GM18502 (cell line): ENCODE data around the gene TAL1.
A peak's percentile ranks its signal among the peaks of the same experiment; 100 is the strongest.
"Not testable (repeated sequence)": the region's sequence is repeated elsewhere in the genome, so short reads cannot be mapped to it uniquely, and the experiment has no call there.

Experiments used
- ATAC-seq: cut with Tn5 transposase; IDR thresholded peaks from one replicate; pipeline ENCODE4 v1.9.1; 2021; ENCODE audit warnings: mild to moderate bottlenecking; ENCODE audit not compliant: unreplicated experiment, poor library complexity

TAL1 gene

GRCh38 chr1:47232187-47232874, at the start of gene TAL1:
Gene TAL1 (minus strand): TSS chr1:47232225. CDS start chr1:47225888, 6,337 bp downstream.
- no peak for ATAC-seq

- no peak for ATAC-seq
Measured at GRCh38 chr1:47280142-47280541, 48.1 kb upstream of the TAL1 start.

GRCh38 chr1:47276850-47277249, 44.8 kb upstream of the TAL1 start:
- no peak for ATAC-seq

- ATAC-seq, result not testable (repeated sequence)
Measured at GRCh38 chr1:47275811-47276210, 43.8 kb upstream of the TAL1 start.

- not testable (repeated sequence) for ATAC-seq
Measured at GRCh38 chr1:47265529-47265928, 33.5 kb upstream of the TAL1 start.

GRCh38 chr1:47262787-47263413, 30.9 kb upstream of the TAL1 start:
- peak; percentile 57 for ATAC-seq

- ATAC-seq, result no peak
Measured at GRCh38 chr1:47257224-47257623, 25.2 kb upstream of the TAL1 start.

- ATAC-seq, result no peak
Measured at GRCh38 chr1:47252795-47253194, 20.8 kb upstream of the TAL1 start.

GRCh38 chr1:47252369-47252768, 20.3 kb upstream of the TAL1 start:
- ATAC-seq, result no peak

- no peak for ATAC-seq
Measured at GRCh38 chr1:47249755-47250154, 17.7 kb upstream of the TAL1 start.

- no peak for ATAC-seq
Measured at GRCh38 chr1:47244339-47244862, 12.4 kb upstream of the TAL1 start.

GRCh38 chr1:47243910-47244309, 11.9 kb upstream of the TAL1 start:
- ATAC-seq, result no peak

GRCh38 chr1:47241114-47242113, 9.4 kb upstream of the TAL1 start:
- ATAC-seq, result no peak

GRCh38 chr1:47238935-47239592, 7.0 kb upstream of the TAL1 start:
- no peak for ATAC-seq

- no peak for ATAC-seq
Measured at GRCh38 chr1:47235806-47236205, 3.8 kb upstream of the TAL1 start.

- ATAC-seq, result no peak
Measured at GRCh38 chr1:47235241-47235681, 3.2 kb upstream of the TAL1 start.

- ATAC-seq, result no peak
Measured at GRCh38 chr1:47233186-47233585, 1.2 kb upstream of the TAL1 start.

GRCh38 chr1:47231301-47232186, 481 bp downstream of the TAL1 start:
- no peak for ATAC-seq

- ATAC-seq, result no peak
Measured at GRCh38 chr1:47230692-47231300, 1.2 kb downstream of the TAL1 start.
